Measurements from ENCODE around the gene TMEM156.

Gene TMEM156

DNA sequence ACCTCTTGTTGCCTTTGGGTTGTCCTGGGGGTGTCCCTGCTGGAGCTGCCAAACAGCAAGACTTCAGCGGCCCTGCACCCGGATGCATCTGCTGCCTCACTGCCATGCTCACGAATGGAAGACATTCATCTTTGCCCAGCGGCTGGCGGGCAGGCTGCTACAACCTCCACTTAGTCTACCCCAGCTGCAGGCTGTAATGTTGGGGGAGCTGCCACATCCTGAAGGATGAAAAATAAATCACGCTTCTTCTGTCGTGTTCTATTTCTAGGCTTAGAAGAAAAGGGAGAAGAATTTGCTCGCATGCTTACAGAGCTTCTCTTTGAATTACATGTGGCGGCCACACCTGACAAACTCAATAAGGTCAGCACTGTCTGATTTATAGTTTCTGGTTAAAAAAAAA, 103.2 kb downstream of the TMEM156 start:
- H3K9me3 ChIP-seq: no peaks in the 10 kb centered on the region
- H3K4me3 ChIP-seq: no peak overlapping the region
- no peaks in the 10 kb centered on the region for H3K36me3 ChIP-seq (replicated peaks)
- in situ Hi-C loops (cut with MboI; ENCODE audit: low sequenced_read_pairs): no loop called here
- no peak for DNase-seq (ENCODE audit: low spot score in 2 of 2)
- H3K27me3 ChIP-seq (ENCODE audit: low read depth): no peaks in the 10 kb centered on the region
- H3K4me1 ChIP-seq: peaks cover 20% of the 10 kb centered on the region

DNA sequence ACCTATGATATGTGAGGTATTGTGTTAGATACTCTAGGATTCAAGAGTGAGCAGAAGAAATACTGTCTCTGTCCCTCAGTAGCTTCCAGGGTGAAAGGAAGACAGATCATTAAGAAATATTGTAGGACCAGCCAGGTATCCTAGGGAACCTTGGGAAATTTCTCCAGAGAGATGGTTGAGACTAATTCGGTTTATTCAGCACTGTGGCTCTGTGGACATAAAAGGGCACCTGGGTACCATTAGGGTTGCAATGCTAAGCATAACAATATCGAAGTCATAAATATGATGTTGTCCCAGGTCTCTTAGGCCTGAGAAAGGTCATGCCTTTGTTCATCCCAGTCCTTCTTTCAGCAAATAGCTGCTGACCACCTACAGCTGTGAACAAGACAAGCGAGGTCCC, 103.6 kb downstream of the TMEM156 start:
- no peak overlapping the region for H3K4me3 ChIP-seq
- no peaks in the 10 kb centered on the region for H3K9me3 ChIP-seq
- no peaks in the 10 kb centered on the region for H3K36me3 ChIP-seq (replicated peaks)
- DNase-seq (ENCODE audit: low spot score in 2 of 2): no peak
- in situ Hi-C loops (cut with MboI; ENCODE audit: low sequenced_read_pairs): no loop called here
- H3K4me1 ChIP-seq: peaks cover 24% of the 10 kb centered on the region
- no peaks in the 10 kb centered on the region for H3K27me3 ChIP-seq (ENCODE audit: low read depth)

DNA sequence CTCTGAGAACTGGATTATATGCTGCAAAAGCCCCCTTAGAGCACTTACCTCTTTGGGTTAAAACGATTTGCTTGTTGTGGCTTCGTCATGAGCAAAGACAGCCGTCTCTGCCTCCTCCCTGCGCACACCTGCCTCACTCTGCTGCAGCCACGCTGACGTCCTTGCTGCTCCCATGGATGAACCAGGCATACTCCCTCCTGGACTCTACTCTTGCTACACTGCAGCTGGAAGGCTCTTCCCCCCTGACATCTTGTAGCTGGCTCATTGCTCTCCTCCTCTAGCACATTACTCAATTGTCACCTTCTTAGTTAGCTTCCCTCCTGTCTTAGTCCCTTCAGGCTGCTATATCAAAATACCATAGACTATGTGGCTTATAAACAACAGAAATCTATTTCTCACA, 105.3 kb downstream of the TMEM156 start:
- Histone ChIP-seq H3K27me3 (ENCODE audit: low read depth) (no peaks in the 10 kb centered on the region), H3K9me3 (no peaks in the 10 kb centered on the region), H3K4me3 (no peak overlapping the region), H3K4me1 (peaks cover 28% of the 10 kb centered on the region), H3K36me3 (replicated peaks) (no peaks in the 10 kb centered on the region)
- in situ Hi-C loops (cut with MboI; ENCODE audit: low sequenced_read_pairs): no loop called here
- no peak for DNase-seq (ENCODE audit: low spot score in 2 of 2)

DNA sequence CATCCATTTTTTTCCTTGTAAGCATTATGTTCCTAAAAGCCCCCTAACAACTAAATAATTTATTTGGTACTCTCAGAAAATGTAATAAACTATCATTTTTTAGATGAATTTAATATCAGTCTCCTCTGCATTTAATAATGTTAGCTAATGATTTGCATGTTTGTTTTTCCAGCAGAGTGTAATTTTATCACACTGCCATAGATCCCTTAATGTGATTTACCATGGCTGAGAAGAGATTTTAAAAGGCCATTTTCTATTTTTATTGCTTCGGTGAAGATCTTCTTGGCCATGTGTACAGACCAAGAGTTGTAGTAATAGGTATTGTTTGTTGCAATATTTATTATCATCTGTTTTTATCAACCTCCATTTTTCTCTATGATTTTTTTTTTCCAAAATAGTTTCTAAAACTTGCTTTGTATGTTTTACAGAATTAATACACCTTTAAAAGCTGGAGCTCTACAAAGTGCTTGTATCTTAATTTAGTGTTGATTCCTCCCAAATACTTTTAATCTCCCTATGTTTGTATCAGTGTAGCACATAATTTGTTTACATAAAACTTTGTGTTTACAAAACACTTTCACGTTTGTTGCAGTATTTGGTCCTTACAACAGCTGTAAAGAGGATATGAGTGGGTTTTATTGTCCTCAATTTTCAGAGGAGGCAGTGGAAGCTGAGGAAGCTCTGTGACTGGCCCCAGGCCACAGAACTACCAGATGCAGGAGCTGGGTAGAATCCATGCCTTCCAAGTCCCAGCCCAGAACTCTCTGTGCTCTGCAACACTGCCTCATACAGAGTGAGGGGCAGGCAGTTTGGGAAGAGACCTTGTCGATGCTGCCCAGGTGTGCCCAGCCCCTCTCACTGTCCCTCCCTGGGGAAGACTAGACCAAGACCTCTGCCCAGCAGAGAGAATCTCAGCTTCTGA, 106.5 kb downstream of the TMEM156 start:
- Histone ChIP-seq H3K27me3 (ENCODE audit: low read depth) (no peaks in the 10 kb centered on the region), H3K36me3 (replicated peaks) (no peaks in the 10 kb centered on the region), H3K4me3 (no peak overlapping the region), H3K9me3 (no peaks in the 10 kb centered on the region), H3K4me1 (peaks cover 28% of the 10 kb centered on the region)
- in situ Hi-C loops (cut with MboI; ENCODE audit: low sequenced_read_pairs): no loop called here
- no peak for DNase-seq (ENCODE audit: low spot score in 2 of 2)

DNA sequence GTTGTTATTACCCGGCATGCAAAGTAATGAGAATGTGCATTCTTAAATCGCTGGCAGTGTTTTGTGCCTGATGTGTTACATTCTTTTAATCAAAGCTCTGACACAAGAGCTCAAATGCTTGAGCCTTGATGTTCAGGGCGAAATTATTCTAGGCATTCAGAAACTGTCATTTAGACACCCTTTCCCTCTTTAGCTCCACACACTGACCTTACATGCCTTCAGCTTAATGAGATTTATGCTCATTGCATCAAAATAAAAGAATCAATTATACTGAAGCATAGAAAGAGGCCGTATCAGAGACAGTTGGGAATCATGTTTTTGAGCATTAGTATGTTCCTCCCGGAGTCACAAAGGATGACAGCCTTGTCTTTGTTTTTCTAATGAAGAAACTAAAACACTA, 107.9 kb downstream of the TMEM156 start:
- Histone ChIP-seq H3K4me3 (no peak overlapping the region), H3K9me3 (no peaks in the 10 kb centered on the region), H3K36me3 (replicated peaks) (no peaks in the 10 kb centered on the region), H3K4me1 (peaks cover 28% of the 10 kb centered on the region), H3K27me3 (ENCODE audit: low read depth) (no peaks in the 10 kb centered on the region)
- in situ Hi-C loops (cut with MboI; ENCODE audit: low sequenced_read_pairs): no loop called here
- peak; percentile 26 to 81 for DNase-seq (ENCODE audit: low spot score in 2 of 2)

DNA sequence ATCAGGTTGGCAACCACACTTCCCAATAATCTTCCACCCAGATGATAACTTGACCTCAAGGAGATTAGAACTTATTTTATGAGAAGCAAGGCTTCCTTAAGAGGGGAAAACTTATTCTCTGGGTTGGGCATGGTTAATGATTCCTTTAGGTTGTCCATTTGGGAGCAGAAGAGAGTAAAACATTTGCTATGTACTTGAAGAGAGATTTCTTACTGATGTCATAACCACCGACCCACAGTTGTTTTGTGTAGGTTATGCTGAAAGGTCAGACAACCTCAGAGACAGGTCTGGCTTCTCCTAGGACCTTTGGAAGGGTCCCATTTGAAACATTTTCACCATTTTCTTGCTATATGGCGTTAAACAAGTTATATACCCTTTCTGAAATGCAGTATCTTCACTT, 108.5 kb downstream of the TMEM156 start:
- no peaks in the 10 kb centered on the region for H3K9me3 ChIP-seq
- no peak overlapping the region for H3K4me3 ChIP-seq
- in situ Hi-C loops (cut with MboI; ENCODE audit: low sequenced_read_pairs): no loop called here
- peaks cover 28% of the 10 kb centered on the region for H3K4me1 ChIP-seq
- DNase-seq (ENCODE audit: low spot score in 2 of 2): no peak
- H3K36me3 ChIP-seq (replicated peaks): no peaks in the 10 kb centered on the region
- no peaks in the 10 kb centered on the region for H3K27me3 ChIP-seq (ENCODE audit: low read depth)

DNA sequence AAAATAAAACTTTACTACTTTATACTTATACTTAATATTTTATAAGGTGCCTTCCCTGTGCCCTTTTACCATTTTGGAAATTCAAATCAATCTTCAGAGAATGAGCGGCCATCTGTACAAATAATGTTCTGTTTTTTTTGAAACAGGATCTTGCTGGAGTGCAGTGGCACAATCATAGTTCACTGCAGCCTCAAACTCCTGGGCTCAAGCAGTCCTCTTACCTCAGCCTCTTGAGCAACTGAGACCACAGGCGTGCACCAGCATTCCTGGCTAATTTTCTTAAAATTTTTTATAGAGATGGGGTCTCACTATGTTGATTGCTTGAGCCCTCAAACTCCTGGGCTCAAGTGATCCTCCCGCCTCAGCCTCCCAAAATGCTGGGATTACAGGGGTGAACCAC, 111.1 kb downstream of the TMEM156 start:
- no peak for DNase-seq (ENCODE audit: low spot score in 2 of 2)
- no peaks in the 10 kb centered on the region for H3K9me3 ChIP-seq
- H3K4me3 ChIP-seq: no peak overlapping the region
- in situ Hi-C loops (cut with MboI; ENCODE audit: low sequenced_read_pairs): no loop called here
- no peaks in the 10 kb centered on the region for H3K27me3 ChIP-seq (ENCODE audit: low read depth)
- H3K36me3 ChIP-seq (replicated peaks): no peaks in the 10 kb centered on the region
- H3K4me1 ChIP-seq: peaks cover 28% of the 10 kb centered on the region

DNA sequence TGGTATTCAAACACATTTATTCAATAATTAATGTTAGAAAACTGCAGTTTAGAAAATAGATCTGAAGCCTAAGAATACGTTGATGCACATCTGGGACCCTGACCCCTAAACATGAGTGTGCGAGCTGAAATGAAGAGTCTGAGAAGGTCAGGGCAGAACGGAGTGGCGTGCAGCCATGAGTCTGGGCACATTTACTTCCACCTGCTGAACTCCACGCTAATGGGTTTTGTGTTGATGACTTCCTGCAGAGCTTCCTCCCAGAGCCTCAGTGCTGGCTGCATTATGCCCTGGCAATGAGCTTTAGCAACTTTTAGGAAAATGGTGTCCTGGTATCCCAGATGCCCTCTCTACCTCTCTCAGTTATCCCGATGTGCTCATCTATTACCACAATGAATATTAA, 111.5 kb downstream of the TMEM156 start:
- Histone ChIP-seq H3K36me3 (replicated peaks) (no peaks in the 10 kb centered on the region), H3K9me3 (no peaks in the 10 kb centered on the region), H3K4me3 (no peak overlapping the region), H3K27me3 (ENCODE audit: low read depth) (no peaks in the 10 kb centered on the region), H3K4me1 (peaks cover 24% of the 10 kb centered on the region)
- in situ Hi-C loops (cut with MboI; ENCODE audit: low sequenced_read_pairs): no loop called here
- DNase-seq (ENCODE audit: low spot score in 2 of 2): no peak

DNA sequence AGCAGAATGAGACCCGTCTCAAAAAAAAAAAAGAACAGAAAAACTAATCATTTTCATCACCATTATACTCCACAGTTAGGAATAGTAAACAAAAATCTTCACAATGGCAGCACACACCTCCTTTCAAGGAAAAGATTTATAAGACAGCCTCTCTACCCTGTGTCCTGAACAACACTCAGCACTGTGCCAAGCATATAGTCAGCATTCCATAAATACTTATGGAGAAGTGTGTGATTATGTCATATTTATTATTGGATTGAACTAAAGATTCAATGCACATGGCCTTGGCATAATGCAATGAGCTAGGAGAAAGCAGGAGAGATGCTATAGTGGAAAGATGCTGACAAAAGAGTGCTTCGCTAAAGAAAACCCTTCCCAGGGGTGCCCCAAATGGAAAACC, 112.0 kb downstream of the TMEM156 start:
- H3K36me3 ChIP-seq (replicated peaks): no peaks in the 10 kb centered on the region

DNA sequence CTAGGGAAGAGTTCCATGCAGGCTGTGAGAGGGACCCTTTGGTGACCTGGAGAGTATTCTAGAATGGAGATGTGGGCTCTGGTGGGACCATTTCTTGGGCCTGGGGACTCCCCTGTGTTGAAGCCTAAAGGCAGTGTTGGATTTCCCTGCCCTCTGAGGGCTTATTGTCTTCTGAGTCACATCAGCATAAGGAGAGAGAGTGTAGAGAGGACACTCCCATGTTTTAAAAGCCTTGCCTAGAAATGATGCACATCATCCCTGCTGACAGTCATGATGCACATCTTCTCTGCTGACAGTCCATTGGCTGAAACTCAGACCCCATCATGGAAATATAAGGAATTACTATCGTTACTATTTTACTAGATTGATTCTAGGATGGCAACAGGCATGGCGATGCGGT, 112.7 kb downstream of the TMEM156 start:
- no peak for DNase-seq (ENCODE audit: low spot score in 2 of 2)
- H3K36me3 ChIP-seq (replicated peaks): no peaks in the 10 kb centered on the region

More for the DNA sequence above, 112.0 kb downstream of the TMEM156 start:
- H3K4me1 ChIP-seq: peaks cover 19% of the 10 kb centered on the region
- H3K27me3 ChIP-seq (ENCODE audit: low read depth): no peaks in the 10 kb centered on the region
- in situ Hi-C loops (cut with MboI; ENCODE audit: low sequenced_read_pairs): no loop called here
- H3K4me3 ChIP-seq: no peak overlapping the region
- H3K9me3 ChIP-seq: no peaks in the 10 kb centered on the region
- DNase-seq (ENCODE audit: low spot score in 2 of 2): no peak

DNA sequence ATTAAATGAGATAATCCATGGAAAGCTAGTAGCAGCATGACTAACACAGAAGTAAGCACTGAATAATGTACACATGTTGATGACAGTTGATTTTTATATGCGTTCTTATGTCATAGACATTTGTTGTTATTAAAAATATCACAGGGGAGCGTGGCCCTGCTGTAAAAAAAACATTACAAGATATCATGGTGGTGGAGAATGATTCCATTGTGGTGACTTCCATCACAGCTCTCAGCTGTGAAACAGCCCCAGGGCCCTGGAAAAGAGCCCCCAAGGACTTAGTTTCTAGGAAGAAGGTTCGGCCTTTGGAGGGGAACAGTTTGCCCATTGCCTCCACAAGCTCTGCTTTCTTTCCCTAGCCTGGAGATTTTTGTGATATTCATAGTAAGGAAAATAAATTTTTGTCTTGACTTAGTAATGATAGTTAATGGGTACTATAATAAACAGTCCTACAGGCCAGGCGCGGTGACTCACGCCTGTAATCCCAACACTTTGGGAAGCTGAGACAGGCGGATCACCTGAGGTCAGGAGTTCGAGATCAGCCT, 114.7 kb downstream of the TMEM156 start:
- Histone ChIP-seq H3K4me3 (no peak overlapping the region), H3K27me3 (ENCODE audit: low read depth) (no peaks in the 10 kb centered on the region), H3K4me1 (no peaks in the 10 kb centered on the region; the same call in 1 of the 2 replicates), H3K9me3 (no peaks in the 10 kb centered on the region), H3K36me3 (replicated peaks) (no peaks in the 10 kb centered on the region)
- in situ Hi-C loops (cut with MboI; ENCODE audit: low sequenced_read_pairs): no loop called here
- no peak for DNase-seq (ENCODE audit: low spot score in 2 of 2)

More for the DNA sequence above, 112.7 kb downstream of the TMEM156 start:
- in situ Hi-C loops (cut with MboI; ENCODE audit: low sequenced_read_pairs): no loop called here
- Histone ChIP-seq H3K27me3 (ENCODE audit: low read depth) (no peaks in the 10 kb centered on the region), H3K4me1 (peaks cover 12% of the 10 kb centered on the region), H3K9me3 (no peaks in the 10 kb centered on the region), H3K4me3 (no peak overlapping the region)

Measured in HAP-1 (cell line).